GM12878 (cell line): ENCODE data around the gene CLCNKA. TPM values are rescaled to one million over a fixed set of nuclear protein-coding genes. Genes with fewer than 3 reads are reported as not detected.

Source experiments
- ATAC-seq: fragments of 200-7000 bp; cut with Tn5 transposase; 3 replicates; pipeline ENCODE4 v1.9.1; 2020; ENCODE audit warnings: mild to moderate bottlenecking, moderate library complexity
- BruUV-seq: library from RNA; stranded (reverse); fragments of 400-500 nt; replicated peaks from 2 replicates; lab custom pipeline; 2021; lab: Mats Ljungman, UMichigan
- CTCF ChIA-PET: fragments of 300-600 bp; sonication (Branson Sonifier 250); formaldehyde crosslinking; extraction: SDS; loops from one replicate; lab custom pipeline; 2021; ENCODE audit warnings: inconsistent platforms; lab: Yijun Ruan, JAX
- POLR2A ChIA-PET: fragments of 350-600 bp; formaldehyde crosslinking; extraction: SDS; loops from one replicate; lab custom pipeline; 2021; ENCODE audit warnings: inconsistent platforms; lab: Charles Lee
- RAD21 ChIA-PET: fragments of 300-600 bp; sonication (Branson Sonifier 250); formaldehyde crosslinking; loops from one replicate; lab custom pipeline; 2023; ENCODE audit warnings: antibody characterized with exemption; ENCODE audit not compliant: unreplicated experiment; lab: Charles Lee
- SMC1A ChIA-PET: fragments of 300-600 bp; sonication (Branson Sonifier 250); formaldehyde crosslinking; loops from one replicate; lab custom pipeline; 2023; ENCODE audit not compliant: unreplicated experiment, uncharacterized antibody; lab: Charles Lee
- DNase-seq: peaks from one replicate; pipeline ENCODE4 v3.0.0-alpha.2; 2011; ENCODE audit warnings: low read depth, low spot score
- FAIRE-seq: peaks from 3 replicates; lab custom pipeline; 2011; peaks lifted over from hg19 to GRCh38; lab: Jason Lieb, UNC
- H2AFZ ChIP-seq: 2 replicates; pipeline ENCODE4 v1.6.0; 2011; ENCODE audit warnings: low read depth, low read length, control low read depth; ENCODE audit not compliant: control insufficient read depth
- H3K27ac ChIP-seq: 2 replicates; pipeline ENCODE4 v1.5.1; 2011; ENCODE audit warnings: control low read depth; ENCODE audit not compliant: control insufficient read depth, insufficient read depth
- H3K27me3 ChIP-seq, 2 experiments: replicated peaks in 1 of 2; 2 replicates each; pipeline versions ENCODE4 v1.6.0 to v1.6.1; 2011; ENCODE audit warnings: low read length in 1 of 2; ENCODE audit not compliant: control insufficient read depth in 2 of 2, insufficient read depth in 2 of 2
- H3K36me3 ChIP-seq, 2 experiments: 2 replicates each; pipeline ENCODE4 v1.5.1; 2011; ENCODE audit warnings: low read length in 1 of 2; ENCODE audit not compliant: control insufficient read depth in 2 of 2, insufficient read depth in 2 of 2
- H3K4me1 ChIP-seq: 2 replicates; pipeline ENCODE4 v1.6.1; 2011; ENCODE audit warnings: mild to moderate bottlenecking, low read length, moderate library complexity, mixed read lengths; ENCODE audit not compliant: control insufficient read depth, insufficient read depth
- H3K4me2 ChIP-seq: 2 replicates; pipeline ENCODE4 v1.6.0; 2011; ENCODE audit warnings: control low read depth; ENCODE audit not compliant: control insufficient read depth, insufficient read depth
- H3K4me3 ChIP-seq: fragments of 200-600 bp; sonication (generic); 2 replicates; pipeline ENCODE4 v1.5.1; 2016
- H3K79me2 ChIP-seq: 2 replicates; pipeline ENCODE4 v1.6.0; 2011; ENCODE audit warnings: low read length; ENCODE audit not compliant: control insufficient read depth, insufficient read depth
- H3K9ac ChIP-seq: 2 replicates; pipeline ENCODE4 v1.8.0; 2011; ENCODE audit warnings: low read length, control low read depth, mixed read lengths; ENCODE audit not compliant: control insufficient read depth, insufficient read depth
- H3K9me3 ChIP-seq: replicated peaks from 3 replicates; pipeline ENCODE4 v1.5.1; 2011; ENCODE audit warnings: mild to moderate bottlenecking, low read length; ENCODE audit not compliant: control insufficient read depth, insufficient read depth
- H4K20me1 ChIP-seq: 2 replicates; pipeline ENCODE4 v1.6.0; 2011; ENCODE audit not compliant: control insufficient read depth, insufficient read depth
- GATAD2B ChIP-seq: fragments of 450-650 bp; conservative IDR thresholded peaks from 2 replicates; pipeline ENCODE4 v1.6.1; 2017; ENCODE audit warnings: low read depth, mild to moderate bottlenecking, moderate library complexity
- IKZF1 ChIP-seq: fragments of 450-650 bp; conservative IDR thresholded peaks from 2 replicates; pipeline ENCODE4 v1.6.1; 2017; ENCODE audit warnings: antibody characterized with exemption, mild to moderate bottlenecking
- RAD21 ChIP-seq: IDR thresholded peaks from 2 replicates; pipeline ENCODE4 v1.6.1; 2011; ENCODE audit warnings: mild to moderate bottlenecking, low read depth, low read length, moderate library complexity; ENCODE audit not compliant: insufficient read depth
- SUPT20H ChIP-seq: IDR thresholded peaks from 2 replicates; pipeline ENCODE4 v1.6.1; 2011; ENCODE audit warnings: low read depth, mild to moderate bottlenecking, low read length, moderate library complexity, borderline replicate concordance; ENCODE audit not compliant: control insufficient read depth
- TCF3 ChIP-seq: IDR thresholded peaks from 2 replicates; pipeline ENCODE4 v1.6.1; 2012; ENCODE audit warnings: low read depth, mild to moderate bottlenecking, low read length, borderline replicate concordance; ENCODE audit not compliant: insufficient read depth
- WGBS: methylation state at CpG from one replicate; pipeline ENCODE4 v1.1.6; 2016; ENCODE audit warnings: low lambda C conversion rate; ENCODE audit not compliant: insufficient replicate concordance, insufficient coverage; ENCODE audit errors: missing lambda C conversion rate; 5-methylcytosine and 5-hydroxymethylcytosine counted together
- in situ Hi-C: fragments of 300-500 bp; cut with MboI; formaldehyde crosslinking; loops from 9 replicates; pipeline ENCODE4 v1.14.3; 2018; ENCODE audit warnings: mixed read lengths
- intact Hi-C: fragments of 100-400 bp; cut with micrococcal nuclease; formaldehyde crosslinking; loops from one replicate; pipeline ENCODE4 v1.14.2; 2022; ENCODE audit not compliant: unreplicated experiment
- polyA plus RNA-seq, 11 experiments: library from polyadenylated mRNA; depleted of rRNA in 4 of 11; unstranded in 6 of 11; stranded (reverse) in 5 of 11; fragments of >200 nt; fragmentation: Nextera tagmentation in 4 of 11; fragmentation: Illumina TruSeq in 1 of 11; extraction: Ambion mirVana in 4 of 11; extraction: Trizol in 1 of 11; gene quantifications; 1 replicate in 1 of 11; 2 replicates in 10 of 11; pipeline versions ENCODE4 v1.2.1 to v1.2.3, GENCODE V29; 2011 to 2016; ENCODE audit warnings: inconsistent platforms in 2 of 11, missing spikeins in 2 of 11, low read depth in 1 of 11
- total RNA-seq, 4 experiments: library from RNA; depleted of rRNA in 3 of 4; stranded (reverse); fragments of >200 nt in 3 of 4; fragmentation: Illumina TruSeq in 1 of 4; extraction: Trizol in 1 of 4; gene quantifications; 2 replicates each; pipeline versions ENCODE4 v1.2.1 to v1.2.3, GENCODE V29; 2013 to 2021
- TF ChIP-seq, protein P1 (sequence below), 3 experiments: IDR thresholded peaks in 2 of 3; conservative IDR thresholded peaks in 1 of 3; 2 replicates each; pipeline ENCODE4 v1.5.1; 2011; ENCODE audit warnings: low read depth in 3 of 3, low read length in 3 of 3, mild to moderate bottlenecking in 3 of 3, control low read depth in 2 of 3, moderate library complexity in 2 of 3, inconsistent platforms in 1 of 3, mixed read lengths in 1 of 3; ENCODE audit not compliant: control insufficient read depth in 2 of 3, insufficient read depth in 1 of 3; ENCODE audit errors: extremely low read depth in 1 of 3

CLCNKA gene
- total and polyA plus RNA-seq, 10 of the 15 experiments (the other 5 are each of a cell fraction or from before 2014, with no cell fraction given): 0.02 to 0.15 (median 0.08) TPM; not detected in 6

DNA sequence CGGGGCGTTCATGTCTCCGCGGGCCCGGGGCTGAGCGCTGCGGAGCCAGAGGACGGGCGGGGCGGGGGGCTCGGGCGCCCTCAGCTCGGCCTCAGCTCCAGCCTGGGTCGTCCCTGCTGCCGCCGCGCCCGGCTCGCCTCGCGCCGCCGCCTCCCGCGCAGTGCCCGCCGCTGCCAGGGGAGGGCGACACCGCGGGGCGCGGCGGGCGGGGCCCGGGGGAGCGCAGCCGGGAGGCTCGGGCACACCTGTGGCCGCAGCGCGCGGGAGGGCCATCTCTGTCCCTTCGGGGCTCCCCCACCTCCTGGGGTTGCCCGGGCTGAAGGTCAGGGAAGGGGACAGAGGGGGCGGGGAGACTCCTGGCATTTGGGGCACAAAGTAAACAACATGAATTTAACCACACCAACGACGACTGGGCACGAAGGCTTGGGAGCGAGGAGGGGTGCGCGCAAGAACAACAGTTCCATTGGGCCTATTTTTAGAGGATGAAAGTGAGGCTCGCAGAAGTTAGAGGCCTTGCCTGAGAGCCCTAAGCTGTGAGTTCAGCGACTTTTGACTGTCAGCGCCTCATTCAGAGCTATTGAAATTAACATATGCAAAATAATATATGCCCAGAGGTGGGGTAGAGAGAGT, 51.8 kb downstream of the CLCNKA start, which contains the start of gene FAM131C:
Gene FAM131C (minus strand): TSS at position 162 of the 630 bp plus-strand sequence. CDS start 209 bp downstream, outside the sequence.
- H3K27ac ChIP-seq: no peak within 1 kb of the TSS
- H3K36me3 ChIP-seq: no peaks in the 10 kb centered on the region
- no peaks in the 10 kb centered on the region for H3K79me2 ChIP-seq
- no peak within 1 kb of the TSS for H3K4me3 ChIP-seq
- peak within 1 kb of the TSS; percentile 60; the same call in 1 of the 2 replicates for H3K4me2 ChIP-seq
- RAD21 ChIA-PET: interaction anchor here (0.5 kb wide), 1 partner anchor 288 kb away, joined by 4 read pairs; no protein-coding TSS in a partner anchor
- ATAC-seq (peak; percentile 84), DNase-seq (no peak), FAIRE-seq (peak; percentile 54)
- POLR2A ChIA-PET: interaction anchor here (1.1 kb wide), 1 partner anchor 294 kb away, joined by 3 read pairs; the partner anchor contains the start of gene SZRD1
- SMC1A ChIA-PET: interaction anchor here (0.5 kb wide), 1 partner anchor 825 kb away, joined by 3 read pairs; no protein-coding TSS in a partner anchor
- H3K27me3 ChIP-seq: peaks cover 1 to 3% of the 10 kb centered on the region in 2 experiments; a peak in 2 of 4 replicates
- no peaks in the 10 kb centered on the region for H3K9me3 ChIP-seq
- intact Hi-C loops (no loop called here), in situ Hi-C loops (no loop called here)
- 0% methylated on average over 11 of the region's 54 CpGs for WGBS
- H2AFZ ChIP-seq: peak within 1 kb of the TSS; percentile 17
- H3K4me1 ChIP-seq: no peaks in the 10 kb centered on the region
- peak; percentile 31; the same call in 1 of the 2 replicates for TF ChIP-seq IKZF1
- 0 out of 2 replicates have a peak, but pooled peaks have one; percentile 46 for TF ChIP-seq TCF3
- TF ChIP-seq SUPT20H: no peak
- TF ChIP-seq GATAD2B: peak; percentile 46; the same call in 1 of the 2 replicates
- 0 out of 2 replicates have a peak, but pooled peaks have one; percentile 22 for TF ChIP-seq RAD21
- TF ChIP-seq, protein P1, sequence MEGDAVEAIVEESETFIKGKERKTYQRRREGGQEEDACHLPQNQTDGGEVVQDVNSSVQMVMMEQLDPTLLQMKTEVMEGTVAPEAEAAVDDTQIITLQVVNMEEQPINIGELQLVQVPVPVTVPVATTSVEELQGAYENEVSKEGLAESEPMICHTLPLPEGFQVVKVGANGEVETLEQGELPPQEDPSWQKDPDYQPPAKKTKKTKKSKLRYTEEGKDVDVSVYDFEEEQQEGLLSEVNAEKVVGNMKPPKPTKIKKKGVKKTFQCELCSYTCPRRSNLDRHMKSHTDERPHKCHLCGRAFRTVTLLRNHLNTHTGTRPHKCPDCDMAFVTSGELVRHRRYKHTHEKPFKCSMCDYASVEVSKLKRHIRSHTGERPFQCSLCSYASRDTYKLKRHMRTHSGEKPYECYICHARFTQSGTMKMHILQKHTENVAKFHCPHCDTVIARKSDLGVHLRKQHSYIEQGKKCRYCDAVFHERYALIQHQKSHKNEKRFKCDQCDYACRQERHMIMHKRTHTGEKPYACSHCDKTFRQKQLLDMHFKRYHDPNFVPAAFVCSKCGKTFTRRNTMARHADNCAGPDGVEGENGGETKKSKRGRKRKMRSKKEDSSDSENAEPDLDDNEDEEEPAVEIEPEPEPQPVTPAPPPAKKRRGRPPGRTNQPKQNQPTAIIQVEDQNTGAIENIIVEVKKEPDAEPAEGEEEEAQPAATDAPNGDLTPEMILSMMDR (IDR thresholded peaks at IDR 0.05 in 2 of 3, conservative IDR thresholded peaks at IDR 0.05 in 1 of 3; ENCODE audit: control insufficient read depth in 2 of 3, extremely low read depth in 1 of 3, insufficient read depth in 1 of 3, low read depth in 3 of 3, low read length in 3 of 3): peak; percentile 11 to 33 (median 15); a peak in 4 of 6 replicates
- H3K9ac ChIP-seq: no peak within 1 kb of the TSS
- H4K20me1 ChIP-seq: no peaks in the 10 kb centered on the region
- BruUV-seq: no TSS peak
- CTCF ChIA-PET: interaction anchor here (0.8 to 1.4 kb wide), 7 partner anchors 9 to 289 kb away, joined by 3 to 7 read pairs (median 4); no protein-coding TSS in a partner anchor
